HG03025 (cell line): Measurements from ENCODE around the gene CPLANE1.

ENCODE experiments used
- ATAC-seq: cut with Tn5 transposase; IDR thresholded peaks from one replicate; pipeline ENCODE4 v1.9.1; 2021; ENCODE audit warnings: mild to moderate bottlenecking, moderate library complexity; ENCODE audit not compliant: unreplicated experiment, low FRiP score

CPLANE1 gene

GRCh38 chr5:37075399-37075950 is 173.7 kb downstream of the CPLANE1 start:
- no peak for ATAC-seq

- no peak for ATAC-seq
Measured at GRCh38 chr5:37071901-37072581, 177.1 kb downstream of the CPLANE1 start.

DNA sequence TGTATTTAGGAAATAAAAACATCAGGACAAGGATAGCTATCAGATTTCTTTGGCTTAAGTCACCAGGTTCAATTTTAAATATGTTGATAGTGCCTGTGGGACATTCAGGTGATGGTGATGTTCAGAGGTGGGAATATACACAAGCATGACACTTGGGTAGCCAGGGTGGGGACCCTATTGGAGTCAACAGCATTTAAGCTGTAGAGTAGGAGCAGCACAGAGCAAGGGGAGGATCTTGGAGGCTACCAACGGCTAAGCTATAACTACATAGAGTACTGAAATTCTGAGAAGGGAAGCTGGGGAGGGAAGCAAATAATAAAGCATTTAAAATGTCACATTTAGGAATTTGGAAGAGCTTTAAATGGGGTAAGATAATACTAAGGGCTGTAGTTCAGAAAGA is 177.7 kb downstream of the CPLANE1 start:
- no peak for ATAC-seq

DNA sequence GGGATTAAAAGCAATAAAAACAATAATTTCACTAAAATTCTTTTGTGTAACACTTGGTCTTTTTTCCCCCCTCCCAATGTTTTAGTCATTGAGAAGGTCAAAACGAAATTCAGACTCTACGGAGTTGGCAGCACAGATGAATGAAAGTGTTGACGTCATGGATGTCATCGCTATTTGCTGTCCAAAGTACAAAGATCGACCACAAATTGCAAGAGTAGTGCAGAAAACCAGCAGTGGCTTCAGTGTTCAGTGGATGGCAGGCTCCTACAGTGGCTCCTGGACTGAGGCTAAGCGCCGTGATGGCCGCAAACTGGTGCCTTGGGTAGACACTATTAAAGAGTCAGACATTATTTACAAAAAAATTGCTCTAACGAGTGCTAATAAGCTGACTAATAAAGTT is 184.7 kb downstream of the CPLANE1 start:
- ATAC-seq = no peak

GRCh38 chr5:37063739-37064138 is 185.4 kb downstream of the CPLANE1 start:
- no peak for ATAC-seq

- no peak for ATAC-seq
Measured at GRCh38 chr5:37060030-37060429, 189.1 kb downstream of the CPLANE1 start.

GRCh38 chr5:37056762-37057161 is 192.4 kb downstream of the CPLANE1 start:
- ATAC-seq = no peak
